SU-DHL-6 (cell line): Measurements from ENCODE around the gene PON3.

Experiments
- H2AFZ ChIP-seq: fragments of 200-600 bp; sonication (generic); 2 replicates; pipeline ENCODE4 v1.6.1; 2014; ENCODE audit warnings: low read depth, mild to moderate bottlenecking, moderate library complexity, mixed read lengths, antibody characterized with exemption, low read length; ENCODE audit not compliant: severe bottlenecking
- H3F3A ChIP-seq: fragments of 200-600 bp; shearing (Covaris generic); 2 replicates; pipeline ENCODE4 v1.6.0; 2016; ENCODE audit warnings: antibody characterized with exemption, mild to moderate bottlenecking; ENCODE audit not compliant: insufficient read depth
- H3K27ac ChIP-seq: fragments of 200-600 bp; sonication (generic); 2 replicates; pipeline ENCODE4 v1.5.1; 2016; ENCODE audit warnings: low read depth, mild to moderate bottlenecking, low read length, moderate library complexity, mixed read lengths
- H3K27me3 ChIP-seq: fragments of 200-600 bp; sonication (generic), shearing (Covaris generic); 2 replicates; pipeline ENCODE4 v1.6.0; 2014; ENCODE audit warnings: mild to moderate bottlenecking, low read length
- H3K36me3 ChIP-seq: fragments of 200-600 bp; sonication (generic); 2 replicates; pipeline ENCODE4 v1.6.1; 2014; ENCODE audit warnings: mild to moderate bottlenecking, low read length, mixed read lengths
- H3K4me2 ChIP-seq: fragments of 300-600, 200-600 bp; shearing (Covaris generic), sonication (generic); 2 replicates; pipeline ENCODE4 v1.6.0; 2014; ENCODE audit warnings: low read length, low read depth, mild to moderate bottlenecking; ENCODE audit not compliant: poor library complexity, severe bottlenecking
- H3K4me3 ChIP-seq: fragments of 200-600 bp; sonication (generic); 2 replicates; pipeline ENCODE4 v1.5.1; 2014; ENCODE audit warnings: antibody characterized with exemption, low read length, mild to moderate bottlenecking, mixed read lengths; ENCODE audit not compliant: insufficient read depth, poor library complexity, severe bottlenecking
- H3K79me2 ChIP-seq: fragments of 200-600 bp; sonication (generic); 2 replicates; pipeline ENCODE4 v1.6.1; 2014; ENCODE audit warnings: mild to moderate bottlenecking, low read length, moderate library complexity; ENCODE audit not compliant: insufficient read depth
- H3K9ac ChIP-seq: fragments of 200-600 bp; sonication (generic); 2 replicates; pipeline ENCODE4 v1.7.0; 2014; ENCODE audit warnings: mild to moderate bottlenecking, low read length
- H3K9me2 ChIP-seq: fragments of 200-600 bp; sonication (generic); replicated peaks from 2 replicates; pipeline ENCODE4 v1.6.1; 2014; ENCODE audit warnings: low read length; ENCODE audit not compliant: insufficient read depth
- H3K9me3 ChIP-seq: fragments of 200-600 bp; sonication (generic); 2 replicates; pipeline ENCODE4 v1.6.1; 2014; ENCODE audit warnings: low read length, mixed read lengths; ENCODE audit not compliant: insufficient read depth
- H4K20me1 ChIP-seq: fragments of 200-600 bp; sonication (generic); 2 replicates; pipeline ENCODE4 v1.6.1; 2014; ENCODE audit warnings: low read depth, mild to moderate bottlenecking, antibody characterized with exemption, low read length, moderate library complexity, mixed read lengths
- EZH2phosphoT487 ChIP-seq: fragments of 200-600 bp; sonication (generic), shearing (Covaris generic); conservative IDR thresholded peaks from 2 replicates; pipeline ENCODE4 v1.6.1; 2018; ENCODE audit warnings: mild to moderate bottlenecking, antibody characterized with exemption, low read length, moderate library complexity, mixed read lengths
- TF ChIP-seq, protein P1 (sequence below): fragments of 200-600 bp; sonication (generic); IDR thresholded peaks from one replicate; pipeline ENCODE4 v1.5.1; 2017; ENCODE audit warnings: antibody characterized with exemption, mild to moderate bottlenecking, low read length, moderate library complexity; ENCODE audit not compliant: insufficient read depth, poor library complexity, severe bottlenecking

Gene PON3

DNA sequence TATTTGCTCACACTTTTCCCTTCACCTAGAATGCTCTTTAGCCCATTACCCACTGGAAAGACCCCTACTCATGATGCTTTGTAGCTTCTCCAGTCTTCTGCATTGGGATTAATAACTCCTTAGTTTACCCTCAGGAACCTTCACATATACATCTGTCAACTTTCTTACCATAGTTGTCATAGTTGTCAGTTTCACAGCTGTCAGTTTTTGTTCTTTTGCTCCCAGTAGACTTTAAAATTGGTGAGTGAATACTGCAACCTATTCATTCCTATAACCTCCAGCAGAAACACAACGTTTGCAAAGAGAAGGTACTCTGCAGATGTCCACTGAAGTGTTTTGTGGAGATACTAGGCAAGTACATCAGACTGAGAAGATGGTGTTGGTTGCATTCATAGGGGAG is 74.5 kb downstream of the PON3 start:
- H3K9ac ChIP-seq, result no peak overlapping the region
- no peak overlapping the region for H3K27ac ChIP-seq
- no peaks in the 10 kb centered on the region for H3K9me2 ChIP-seq
- H3K9me3 ChIP-seq, result no peaks in the 10 kb centered on the region
- TF ChIP-seq EZH2phosphoT487, result no peak
- TF ChIP-seq, protein P1, sequence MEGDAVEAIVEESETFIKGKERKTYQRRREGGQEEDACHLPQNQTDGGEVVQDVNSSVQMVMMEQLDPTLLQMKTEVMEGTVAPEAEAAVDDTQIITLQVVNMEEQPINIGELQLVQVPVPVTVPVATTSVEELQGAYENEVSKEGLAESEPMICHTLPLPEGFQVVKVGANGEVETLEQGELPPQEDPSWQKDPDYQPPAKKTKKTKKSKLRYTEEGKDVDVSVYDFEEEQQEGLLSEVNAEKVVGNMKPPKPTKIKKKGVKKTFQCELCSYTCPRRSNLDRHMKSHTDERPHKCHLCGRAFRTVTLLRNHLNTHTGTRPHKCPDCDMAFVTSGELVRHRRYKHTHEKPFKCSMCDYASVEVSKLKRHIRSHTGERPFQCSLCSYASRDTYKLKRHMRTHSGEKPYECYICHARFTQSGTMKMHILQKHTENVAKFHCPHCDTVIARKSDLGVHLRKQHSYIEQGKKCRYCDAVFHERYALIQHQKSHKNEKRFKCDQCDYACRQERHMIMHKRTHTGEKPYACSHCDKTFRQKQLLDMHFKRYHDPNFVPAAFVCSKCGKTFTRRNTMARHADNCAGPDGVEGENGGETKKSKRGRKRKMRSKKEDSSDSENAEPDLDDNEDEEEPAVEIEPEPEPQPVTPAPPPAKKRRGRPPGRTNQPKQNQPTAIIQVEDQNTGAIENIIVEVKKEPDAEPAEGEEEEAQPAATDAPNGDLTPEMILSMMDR, result no peak
- no peaks in the 10 kb centered on the region for H4K20me1 ChIP-seq
- H3K79me2 ChIP-seq, result no peaks in the 10 kb centered on the region
- H3K4me2 ChIP-seq, result no peak overlapping the region
- no peak overlapping the region for H2AFZ ChIP-seq
- no peaks in the 10 kb centered on the region for H3K36me3 ChIP-seq
- H3K27me3 ChIP-seq, result no peaks in the 10 kb centered on the region
- H3K4me3 ChIP-seq, result no peak overlapping the region
- no peaks in the 10 kb centered on the region for H3F3A ChIP-seq

DNA sequence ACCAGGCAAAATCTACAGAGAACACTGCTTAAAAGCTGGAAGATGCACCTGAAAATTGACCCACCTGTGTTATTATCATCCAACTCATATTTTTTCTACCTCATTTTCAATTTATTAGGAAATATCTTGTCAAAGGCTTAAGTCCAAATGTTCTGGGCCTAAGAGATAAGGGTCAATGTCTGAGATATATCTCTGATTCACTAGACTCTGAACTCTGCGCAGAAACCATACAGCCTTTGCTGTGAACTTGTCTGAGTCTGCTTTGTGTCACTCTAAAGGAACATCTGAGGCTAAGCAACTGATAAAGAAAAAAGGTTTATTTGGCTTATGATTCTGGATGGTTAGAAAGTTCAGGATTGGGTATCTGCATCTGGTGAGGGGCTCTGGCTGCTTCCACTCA is 75.5 kb downstream of the PON3 start:
- Histone ChIP-seq H3K9me3 (no peaks in the 10 kb centered on the region), H4K20me1 (no peaks in the 10 kb centered on the region), H3K4me2 (no peak overlapping the region), H3K9me2 (no peaks in the 10 kb centered on the region), H3K27ac (no peak overlapping the region), H3F3A (no peaks in the 10 kb centered on the region), H2AFZ (no peak overlapping the region), H3K79me2 (no peaks in the 10 kb centered on the region), H3K9ac (no peak overlapping the region), H3K36me3 (no peaks in the 10 kb centered on the region), H3K27me3 (no peaks in the 10 kb centered on the region), H3K4me3 (no peak overlapping the region)
- TF ChIP-seq, protein P1, result no peak
- TF ChIP-seq EZH2phosphoT487, result no peak

DNA sequence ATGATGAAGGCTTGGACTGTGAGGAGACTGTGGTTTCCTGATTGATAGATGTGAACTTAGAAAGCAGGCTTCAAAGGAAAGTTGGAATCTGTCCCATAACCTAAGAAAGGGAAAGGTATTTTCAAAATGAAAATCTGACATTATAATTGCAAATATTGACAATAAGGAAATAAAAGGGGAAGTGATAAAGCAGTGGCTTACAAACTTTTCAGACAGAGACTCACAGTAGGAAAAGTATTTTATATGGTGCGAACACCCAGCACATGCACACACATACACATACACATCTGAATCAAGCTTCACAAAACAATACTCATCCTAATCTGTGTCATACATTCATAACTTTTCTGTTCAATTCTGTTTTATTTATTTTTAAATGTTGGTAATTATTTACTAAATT is 76.6 kb downstream of the PON3 start:
- Histone ChIP-seq H3F3A (no peaks in the 10 kb centered on the region), H3K4me2 (no peak overlapping the region), H3K9ac (no peak overlapping the region), H3K27me3 (no peaks in the 10 kb centered on the region), H3K9me2 (no peaks in the 10 kb centered on the region), H3K27ac (no peak overlapping the region), H4K20me1 (no peaks in the 10 kb centered on the region), H3K9me3 (no peaks in the 10 kb centered on the region), H3K79me2 (no peaks in the 10 kb centered on the region), H3K4me3 (no peak overlapping the region), H3K36me3 (no peaks in the 10 kb centered on the region), H2AFZ (no peak overlapping the region)
- TF ChIP-seq, protein P1, result no peak
- no peak for TF ChIP-seq EZH2phosphoT487
